GM19324 (cell line): ENCODE results near the gene DPP6.

Experiments used
- ATAC-seq: cut with Tn5 transposase; IDR thresholded peaks from one replicate; pipeline ENCODE4 v1.9.1; 2021; ENCODE audit warnings: mild to moderate bottlenecking, moderate library complexity; ENCODE audit not compliant: unreplicated experiment, low FRiP score

Gene DPP6

DNA sequence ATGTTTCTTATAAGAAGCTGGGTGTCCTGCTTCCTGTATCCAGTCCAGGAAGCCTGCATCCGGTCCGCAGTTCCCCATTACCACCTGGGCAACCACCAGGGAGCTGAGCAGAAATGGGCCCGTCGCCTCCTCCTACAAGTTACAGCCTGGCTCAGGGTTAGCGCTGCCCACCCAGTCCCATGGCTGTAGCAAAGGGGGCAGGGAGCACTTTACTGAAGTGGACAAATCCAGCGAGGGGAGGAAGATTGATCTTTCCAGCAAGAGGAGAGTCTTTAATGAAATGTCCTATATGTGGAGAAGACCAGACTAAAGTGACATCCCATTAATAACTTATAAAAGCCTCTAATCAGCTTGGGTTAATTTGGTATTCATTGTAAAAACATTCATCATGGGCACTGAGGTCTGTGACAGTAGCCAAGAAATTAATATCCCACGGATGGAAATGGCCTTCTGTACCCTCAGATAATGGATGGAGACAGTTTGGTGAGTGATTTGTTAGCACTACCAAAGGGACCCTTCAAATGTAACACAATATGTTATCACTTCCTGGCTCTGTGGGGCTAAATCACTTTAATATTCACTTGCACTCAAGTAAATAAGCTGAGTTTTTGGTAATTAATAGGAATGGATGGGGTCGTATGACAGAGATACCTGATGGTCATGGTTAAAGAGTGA lies 627.3 kb downstream of the DPP6 start:
- ATAC-seq, result no peak

DNA sequence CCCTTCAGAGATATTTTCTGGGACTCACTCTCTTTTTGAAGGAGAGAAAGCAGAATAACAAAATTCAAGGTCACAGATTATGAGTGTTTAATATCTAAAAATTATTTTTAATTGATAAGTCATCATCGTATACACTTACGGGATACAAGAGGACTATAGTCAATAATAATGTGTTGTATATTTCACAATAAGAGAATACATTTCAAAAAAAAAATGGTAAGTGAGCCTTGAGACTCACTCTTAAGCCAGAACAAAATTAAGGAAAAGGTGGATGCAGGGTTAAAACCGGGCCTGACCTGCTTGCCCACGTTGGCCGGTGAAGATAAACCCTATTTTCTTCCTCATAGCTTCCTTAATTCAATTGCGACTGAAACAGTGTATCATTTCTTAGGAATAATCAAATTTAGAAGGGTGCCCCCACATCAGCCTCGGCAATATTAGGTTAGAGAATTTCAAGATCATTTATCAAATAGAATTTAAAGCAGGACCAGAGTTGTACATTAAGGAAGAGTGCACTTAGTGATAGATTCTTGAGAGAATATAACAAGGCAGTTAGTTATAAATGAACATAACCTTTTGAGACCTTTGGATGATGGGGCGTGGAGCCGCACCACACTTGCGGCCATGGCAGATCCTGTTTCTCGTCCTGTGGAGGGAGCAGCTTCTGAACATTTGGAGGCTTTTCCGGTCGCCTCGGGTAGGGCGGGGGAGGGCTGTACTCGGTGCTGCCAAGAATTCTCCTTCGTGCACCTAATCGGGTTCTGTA lies 628.9 kb downstream of the DPP6 start:
- ATAC-seq, result no peak

DNA sequence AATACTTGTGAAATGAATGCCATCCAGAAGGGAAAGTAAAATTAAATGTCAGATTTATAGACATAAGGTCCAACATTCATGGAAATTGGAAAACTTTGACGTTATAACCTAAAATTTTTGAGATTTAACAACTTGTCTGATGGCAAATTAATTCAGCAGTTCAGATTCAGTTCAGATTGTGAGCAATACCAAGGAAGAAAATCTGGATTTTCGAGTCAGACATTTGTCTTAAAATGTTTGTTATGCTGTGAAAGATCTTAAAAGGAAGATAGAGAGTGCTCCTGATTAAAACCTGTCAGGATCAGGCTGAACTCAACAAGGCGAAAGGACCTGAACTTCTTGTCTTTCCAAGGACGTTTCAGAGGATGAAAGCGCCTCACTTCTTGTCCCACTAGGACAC lies 629.8 kb downstream of the DPP6 start:
- no peak for ATAC-seq

DNA sequence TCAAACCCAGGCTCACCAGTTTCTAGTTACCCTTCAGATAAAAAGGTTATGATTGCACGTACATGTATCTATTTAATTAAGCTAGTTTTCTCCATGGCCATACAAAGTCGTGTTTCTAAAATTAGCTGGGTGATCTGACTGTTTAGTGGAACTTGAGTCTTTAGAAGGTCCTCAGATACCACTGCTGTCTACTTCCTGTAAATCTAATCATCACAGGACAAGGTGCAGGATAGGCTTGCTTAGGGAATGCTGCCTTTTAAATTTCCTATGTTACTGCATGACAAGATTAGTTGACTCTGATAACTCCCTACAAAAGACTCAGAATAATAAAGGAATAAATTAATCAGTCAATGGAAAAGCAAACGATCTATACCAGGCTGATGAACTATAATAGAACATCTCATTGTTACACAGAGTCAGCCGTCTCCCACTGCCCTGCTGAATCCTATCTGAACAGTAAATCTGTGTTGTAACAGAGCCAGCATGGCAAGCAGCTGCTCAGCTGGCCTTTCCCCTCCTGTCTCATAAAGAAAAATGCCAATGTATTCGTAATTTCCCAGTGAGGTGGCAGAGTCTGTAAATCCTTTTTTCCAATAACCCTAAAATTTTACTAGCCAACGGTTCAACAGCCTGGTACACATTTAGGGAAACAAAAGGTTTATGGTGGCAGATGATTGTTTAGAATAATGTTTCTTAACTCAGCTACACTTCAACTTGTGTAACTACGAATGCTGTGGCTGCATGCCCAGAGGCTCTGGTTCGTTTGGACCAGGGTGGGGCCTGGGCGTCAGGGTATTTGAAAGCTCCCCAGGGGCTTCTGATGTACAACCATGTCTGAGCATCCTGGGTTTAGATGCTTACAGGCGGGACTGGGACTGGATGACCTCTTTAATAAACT lies 632.7 kb downstream of the DPP6 start:
- no peak for ATAC-seq

DNA sequence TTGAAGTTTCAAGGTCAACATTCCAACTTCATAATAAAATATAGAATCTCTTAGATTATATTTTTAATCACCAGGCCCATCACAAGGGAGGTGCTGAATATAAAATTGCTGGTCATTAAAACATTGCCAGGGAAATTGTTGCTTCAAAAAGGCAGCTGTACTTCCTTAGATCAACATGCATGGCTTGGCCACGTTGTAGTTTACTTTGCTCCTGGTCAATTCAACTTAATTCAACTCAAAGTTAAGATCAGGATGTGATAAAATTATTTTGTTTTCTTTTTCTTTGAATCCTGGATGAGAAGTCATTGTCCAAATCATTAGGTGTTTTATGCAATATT lies 633.3 kb downstream of the DPP6 start:
- ATAC-seq, result no peak

DNA sequence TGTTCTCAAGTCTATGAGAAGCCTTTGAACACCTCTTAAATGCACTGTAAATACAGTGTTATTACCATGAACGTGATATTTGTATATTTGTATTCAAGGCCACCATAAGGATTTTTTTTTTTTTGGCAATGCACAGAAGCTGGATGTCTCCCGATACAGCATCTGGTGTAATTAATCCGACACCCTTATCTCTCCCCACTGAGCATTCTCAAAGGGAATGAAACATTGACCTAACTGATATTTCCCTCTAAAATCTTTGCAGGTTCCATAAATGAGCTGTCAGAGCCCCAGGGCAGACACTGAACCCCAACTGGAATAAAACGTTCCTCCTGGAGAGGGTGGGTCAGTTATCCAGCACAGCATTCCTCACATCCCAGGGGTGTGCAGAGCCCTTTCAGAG lies 634.1 kb downstream of the DPP6 start:
- no peak for ATAC-seq

DNA sequence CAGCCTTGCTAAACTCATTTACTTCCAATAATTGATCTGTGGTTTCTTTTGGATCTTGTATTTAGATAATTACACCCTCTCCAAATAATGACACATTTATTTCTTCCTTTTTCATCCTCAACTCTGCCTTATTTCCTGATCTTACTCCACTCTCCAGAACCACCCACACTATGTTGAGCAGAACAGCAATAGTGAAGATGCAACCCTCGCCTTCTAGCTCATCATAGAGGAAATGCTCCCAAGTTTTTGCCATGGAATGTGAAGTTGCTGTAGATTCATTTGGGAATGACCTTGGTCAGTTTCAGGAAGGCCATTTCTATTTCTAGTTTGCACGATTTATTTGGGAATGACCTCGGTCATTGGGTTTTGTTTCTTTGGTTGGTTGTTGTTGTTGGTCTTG lies 636.8 kb downstream of the DPP6 start:
- no peak for ATAC-seq

DNA sequence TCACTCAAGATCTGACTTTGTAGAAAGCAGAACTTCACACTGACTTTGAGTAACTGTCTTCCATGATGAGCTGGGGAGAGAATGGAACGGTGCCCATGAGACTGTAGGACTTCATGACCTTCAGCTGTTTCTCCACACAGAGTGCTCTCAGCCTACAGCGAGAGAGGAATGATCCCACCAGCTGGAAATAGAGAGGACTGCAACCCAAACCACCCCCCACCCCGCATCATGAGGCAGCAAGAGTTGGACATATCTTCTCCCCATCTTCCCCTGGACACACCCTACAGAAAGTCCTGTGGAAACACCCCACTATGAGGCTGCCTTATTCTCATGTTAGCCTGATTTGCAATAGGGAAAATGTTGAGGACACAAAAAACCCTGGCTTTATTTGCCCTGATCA lies 638.2 kb downstream of the DPP6 start:
- no peak for ATAC-seq

DNA sequence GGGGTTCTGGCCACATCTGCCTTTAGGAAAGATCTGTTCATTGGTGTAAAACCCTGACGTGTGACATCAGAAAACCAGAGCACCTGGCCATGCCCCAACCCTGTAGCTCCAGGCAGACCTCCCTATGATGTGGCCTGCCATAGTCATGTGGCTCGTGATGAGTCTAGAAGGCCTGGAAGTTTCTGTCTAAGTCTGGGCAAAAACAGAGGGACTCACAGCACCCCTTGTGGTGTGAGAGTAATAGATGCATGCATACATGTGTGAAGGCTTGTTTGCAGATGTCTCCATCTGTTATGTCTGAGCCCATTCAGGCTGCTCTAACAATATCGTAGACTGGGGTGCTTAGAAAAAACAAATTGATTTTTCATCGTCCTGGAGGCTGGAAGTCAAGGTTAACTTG lies 641.5 kb downstream of the DPP6 start:
- ATAC-seq, result no peak

DNA sequence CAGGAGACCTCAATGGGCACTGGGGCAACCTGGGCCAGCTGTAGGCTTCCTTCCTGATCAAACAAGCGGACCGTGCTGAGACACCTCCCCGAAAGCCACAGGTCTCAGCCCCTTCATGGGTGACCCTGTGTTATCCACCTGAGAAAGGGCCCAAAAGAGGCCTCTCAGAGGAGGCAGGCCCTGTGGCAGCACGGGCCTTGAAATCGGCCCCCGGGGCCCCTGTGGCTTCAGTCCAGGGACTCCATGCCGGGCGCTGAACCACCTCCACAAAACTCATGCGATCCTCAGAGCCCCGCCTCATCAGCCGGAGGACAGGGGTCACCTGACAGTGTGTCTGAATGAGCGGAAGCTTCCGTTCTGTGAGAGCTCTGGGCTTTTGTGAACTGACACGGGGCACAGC lies 643.6 kb downstream of the DPP6 start:
- no peak for ATAC-seq

DNA sequence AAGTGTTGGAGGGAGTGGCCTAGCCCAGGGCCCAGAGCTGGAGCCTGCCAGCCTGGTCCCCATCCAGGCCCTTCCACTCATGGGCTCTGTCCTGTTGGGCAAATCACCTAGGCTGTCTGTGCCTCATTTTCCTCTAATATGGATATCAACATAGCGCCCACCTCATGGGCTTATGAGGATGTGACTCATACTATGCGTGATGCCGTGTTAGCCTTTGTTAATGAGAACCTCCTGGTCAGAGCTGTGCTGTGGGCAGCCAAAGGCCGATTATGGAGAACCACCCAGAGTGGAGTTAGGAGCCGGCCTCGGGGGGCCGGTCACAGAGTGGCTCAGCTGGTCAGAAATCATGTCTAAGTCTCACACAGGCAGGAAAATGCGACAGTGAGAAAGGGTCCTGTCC lies 644.4 kb downstream of the DPP6 start:
- ATAC-seq, result no peak

DNA sequence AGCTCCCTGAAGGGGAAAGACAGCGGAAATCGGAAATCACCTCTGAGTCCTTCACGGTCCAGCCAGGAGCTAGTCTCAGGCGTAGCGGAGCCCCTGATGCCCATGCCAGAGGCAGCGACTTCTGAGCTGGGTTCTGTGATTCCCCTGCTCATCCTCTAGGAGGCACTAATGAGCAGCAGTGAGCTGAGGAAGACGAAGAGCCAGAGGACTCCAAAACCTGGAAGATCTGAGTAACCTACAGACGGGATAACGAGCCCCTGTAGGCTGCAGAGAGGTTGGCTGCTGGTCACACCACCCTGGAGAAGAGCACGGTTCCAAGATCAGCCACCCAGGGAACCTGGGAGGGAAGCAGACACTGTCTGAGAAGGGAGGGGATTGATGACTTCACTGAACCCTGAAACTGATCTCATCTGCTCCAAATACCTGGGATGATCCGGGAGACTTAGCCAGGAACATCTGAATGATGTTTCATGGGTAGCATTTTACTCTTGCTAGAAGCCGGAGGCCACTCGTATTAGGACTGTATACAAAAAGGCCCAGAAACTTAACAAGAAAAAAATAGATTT lies 646.6 kb downstream of the DPP6 start:
- no peak for ATAC-seq

DNA sequence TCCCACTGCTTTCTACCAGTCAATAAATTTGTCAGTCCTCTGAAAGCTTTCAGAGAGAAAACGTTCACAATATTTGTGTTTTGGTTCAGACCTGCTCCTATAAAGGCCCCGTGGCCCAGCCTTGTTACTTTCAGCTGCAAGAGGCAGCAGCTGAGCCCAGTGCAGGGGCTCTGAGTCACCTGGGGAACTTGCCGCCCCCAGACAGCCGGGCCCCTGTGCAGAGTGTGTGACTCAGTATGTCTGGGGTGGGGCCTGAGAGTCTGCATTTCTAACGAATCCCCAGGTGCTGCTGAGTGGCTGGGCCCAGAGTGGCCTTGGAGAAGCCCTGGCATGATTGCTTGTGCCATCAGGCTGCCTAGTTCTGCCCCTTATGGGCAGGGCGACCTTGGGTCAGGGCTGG lies 647.2 kb downstream of the DPP6 start:
- no peak for ATAC-seq

DNA sequence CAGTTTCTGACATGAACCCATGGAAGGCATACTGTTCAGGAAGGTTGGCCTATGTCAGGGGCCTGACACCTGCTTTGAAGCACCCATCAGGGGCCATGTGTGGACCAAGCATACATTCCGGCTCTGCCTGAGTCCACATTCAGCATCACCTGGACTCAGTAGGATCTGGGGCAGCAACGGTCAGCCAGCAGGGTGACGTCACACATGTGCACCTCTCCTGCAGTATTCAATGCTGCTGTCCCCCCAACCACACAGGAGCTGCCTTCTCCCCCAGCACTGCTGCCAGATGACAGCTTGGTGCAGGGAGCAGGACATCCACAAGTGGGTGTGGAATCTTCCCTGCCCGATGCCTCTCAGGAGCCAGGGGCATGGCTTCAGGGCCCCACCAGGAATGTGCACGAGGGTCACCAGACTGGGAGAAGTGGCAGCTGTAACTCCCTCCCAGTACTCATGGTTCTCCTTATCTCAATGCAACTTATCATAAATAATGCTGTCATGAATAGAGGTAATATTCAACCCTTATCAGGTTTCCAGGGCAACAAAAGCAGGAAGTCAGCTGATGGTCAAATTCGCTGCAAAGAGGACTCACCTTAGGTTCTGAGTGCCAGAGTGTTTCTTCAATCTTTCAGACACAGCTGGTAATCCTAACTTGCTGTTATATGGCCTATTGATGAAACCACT lies 657.8 kb downstream of the DPP6 start:
- ATAC-seq, result no peak

DNA sequence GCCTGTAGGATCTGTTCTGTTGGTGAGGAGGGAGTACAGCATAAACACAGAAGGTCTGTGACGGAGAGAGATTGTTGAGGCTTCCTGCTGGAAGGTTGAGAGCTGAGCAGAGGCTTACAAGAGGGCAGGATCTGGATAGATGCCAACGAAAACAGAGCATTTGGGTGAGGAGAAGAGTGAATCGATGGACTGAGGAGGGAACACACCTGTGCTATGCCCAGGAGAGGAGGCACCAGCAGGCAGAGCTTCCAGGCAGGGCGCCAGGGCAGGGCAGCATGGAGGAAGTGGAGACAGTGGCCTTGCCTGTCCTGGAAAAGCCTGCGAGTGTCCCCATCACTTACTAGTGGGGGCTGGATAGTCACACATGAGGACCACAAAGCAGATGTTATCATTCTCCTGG lies 667.8 kb downstream of the DPP6 start:
- no peak for ATAC-seq

DNA sequence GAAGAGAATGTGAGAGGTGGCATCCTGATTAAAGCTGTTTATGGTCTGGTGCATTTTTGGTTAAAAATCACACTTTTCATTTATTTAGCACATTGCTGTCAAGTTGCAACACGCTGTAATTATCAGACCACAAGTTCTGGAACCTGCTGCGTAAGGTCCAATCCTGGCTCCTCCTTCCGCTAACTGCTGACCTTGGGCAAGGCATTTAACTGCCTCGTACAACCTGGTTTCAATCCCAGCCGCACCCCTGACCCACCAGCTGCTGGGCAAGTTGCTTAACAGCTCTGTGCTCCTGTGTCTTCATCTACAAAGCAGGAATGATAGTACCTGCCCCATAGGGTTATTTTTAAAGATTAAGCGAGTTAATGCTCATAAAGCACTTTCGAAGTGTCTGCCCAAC lies 668.9 kb downstream of the DPP6 start:
- no peak for ATAC-seq

DNA sequence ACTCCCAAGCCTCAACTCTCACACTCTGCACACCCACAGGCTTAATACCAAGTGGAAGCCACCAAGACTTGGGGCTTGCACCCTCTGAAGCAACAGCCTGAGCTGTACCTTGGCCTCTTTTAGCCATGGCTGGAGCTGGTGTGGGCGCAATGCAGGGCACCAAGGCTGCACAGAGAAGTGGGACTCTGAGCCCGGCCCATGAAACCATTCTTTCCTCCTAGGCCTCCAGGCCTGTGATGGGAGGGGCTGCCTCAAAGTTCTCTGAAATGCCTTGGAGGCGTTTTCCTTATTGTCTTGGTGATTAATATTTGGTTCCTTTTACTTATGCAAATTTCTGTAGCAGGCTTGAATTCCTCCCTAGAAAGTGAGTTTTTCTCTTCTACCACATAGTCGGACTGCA lies 674.2 kb downstream of the DPP6 start:
- ATAC-seq, result no peak

DNA sequence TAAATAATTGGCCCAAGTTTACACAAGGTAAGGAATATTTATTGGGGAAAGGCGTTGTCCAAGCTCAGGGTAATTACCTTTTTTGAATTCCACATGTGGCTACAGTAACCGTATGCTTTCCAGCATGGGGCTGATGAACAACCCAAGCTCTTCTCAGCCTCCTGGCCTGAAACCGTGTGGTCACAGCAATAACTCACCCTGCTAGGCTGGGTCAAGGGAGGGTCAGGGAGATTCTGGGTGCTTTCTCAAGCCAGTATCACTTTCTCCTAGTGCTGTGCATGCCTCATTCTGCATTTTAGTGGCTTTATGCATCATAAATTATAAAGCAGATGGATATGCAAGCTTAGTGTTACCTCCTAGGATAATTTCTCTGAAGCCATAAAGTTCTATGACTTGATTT lies 676.9 kb downstream of the DPP6 start:
- no peak for ATAC-seq

DNA sequence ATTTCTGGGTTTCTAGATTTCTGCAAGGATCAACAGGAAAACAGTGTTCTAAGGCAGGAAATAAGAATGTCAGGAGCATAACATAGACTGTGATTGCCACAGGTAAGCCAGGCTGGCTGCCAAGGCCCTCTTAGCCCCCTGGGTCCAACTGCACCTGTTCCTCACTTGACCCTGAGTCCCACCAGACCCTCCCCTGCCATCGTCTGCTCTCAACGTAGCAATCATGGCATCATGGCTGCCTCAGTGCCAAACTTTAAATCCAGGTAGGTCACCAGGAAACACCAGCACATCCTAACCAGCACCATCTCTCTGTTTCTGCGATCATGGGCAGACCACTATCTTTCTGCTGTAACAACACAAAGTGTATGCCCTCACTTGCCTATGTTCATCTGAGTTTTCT lies 683.6 kb downstream of the DPP6 start:
- ATAC-seq, result no peak

DNA sequence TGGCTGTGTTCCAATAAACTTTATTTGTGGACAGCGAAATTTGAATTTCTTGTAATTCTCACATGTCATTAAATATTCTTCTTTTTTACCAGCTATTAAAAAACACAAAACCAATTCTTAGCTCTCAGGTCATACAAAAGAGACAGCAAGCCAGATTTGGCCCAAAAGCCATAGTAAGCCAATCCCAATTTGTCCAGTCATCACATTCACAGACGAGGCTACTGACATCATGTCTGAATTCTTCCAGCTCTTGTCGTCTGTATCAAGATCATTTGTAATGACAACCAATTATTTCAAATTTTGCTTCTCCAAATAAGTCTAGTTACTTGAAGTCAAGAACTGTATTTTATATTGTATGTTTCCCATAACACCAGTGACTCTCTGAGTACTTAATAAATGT lies 684.2 kb downstream of the DPP6 start:
- ATAC-seq, result no peak

DNA sequence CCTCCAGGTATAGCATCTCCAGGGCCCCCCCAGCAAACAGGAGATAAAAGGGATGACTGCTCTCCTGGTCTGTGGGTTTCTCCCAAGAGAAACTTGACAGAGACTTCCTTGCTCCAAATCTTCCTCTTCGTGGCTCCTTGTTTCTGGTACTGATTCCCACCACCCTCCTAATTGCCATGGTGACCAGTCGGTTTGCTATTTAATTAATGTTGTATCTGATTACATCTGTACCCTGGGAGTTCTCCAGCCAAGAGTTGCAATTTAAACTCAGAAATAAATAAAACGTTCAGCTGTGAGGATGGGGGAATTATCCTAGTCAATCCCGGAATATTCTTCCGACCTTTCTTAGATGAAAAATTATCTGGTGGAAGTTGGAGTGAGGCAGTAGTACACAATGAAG lies 686.0 kb downstream of the DPP6 start:
- no peak for ATAC-seq
